PC-9 (cell line): ENCODE measurements around the gene DGKG. TPM values are rescaled to one million over a fixed set of nuclear protein-coding genes. Genes with fewer than 3 reads are reported as not detected.

Experiments used
- BruUV-seq: library from RNA; stranded (reverse); fragments of 400-500 nt; replicated peaks from 2 replicates; lab custom pipeline; 2021; lab: Mats Ljungman, UMichigan
- CTCF ChIA-PET: fragments of 300-600 bp; sonication (Branson Sonifier 250); formaldehyde crosslinking; loops from one replicate; lab custom pipeline; 2022; ENCODE audit warnings: antibody characterized with exemption; lab: Charles Lee
- POLR2A ChIA-PET: fragments of 300-600 bp; sonication (Branson Sonifier 250); formaldehyde crosslinking; loops from one replicate; lab custom pipeline; 2022; ENCODE audit warnings: antibody characterized with exemption; ENCODE audit not compliant: unreplicated experiment; lab: Charles Lee
- DNase-seq, 2 experiments: peaks; one replicate each; pipeline versions ENCODE4 v3.0.0 to v3.0.0-alpha.2; 2015 to 2022; ENCODE audit warnings: mixed read lengths in 1 of 2
- H2AFZ ChIP-seq: fragments of 200-600 bp; sonication (generic); 2 replicates; pipeline ENCODE4 v1.8.1; 2017; ENCODE audit warnings: antibody characterized with exemption
- H3F3A ChIP-seq: fragments of 200-600 bp; sonication (generic); 2 replicates; pipeline ENCODE4 v1.8.1; 2017; ENCODE audit warnings: antibody characterized with exemption, mild to moderate bottlenecking, low read depth; ENCODE audit not compliant: insufficient read depth
- H3K27ac ChIP-seq: fragments of 200-600 bp; sonication (generic); 2 replicates; pipeline ENCODE4 v1.6.1; 2016; ENCODE audit warnings: mixed run types
- H3K27me3 ChIP-seq: fragments of 200-600 bp; sonication (generic); 2 replicates; pipeline ENCODE4 v1.6.1; 2016; ENCODE audit warnings: low read depth, mixed run types; ENCODE audit not compliant: insufficient read depth
- H3K36me3 ChIP-seq: fragments of 200-600 bp; sonication (generic); 2 replicates; pipeline ENCODE4 v1.6.1; 2016; ENCODE audit warnings: low read depth, mixed run types
- H3K4me1 ChIP-seq: fragments of 200-600 bp; sonication (generic); replicated peaks from 2 replicates; pipeline ENCODE4 v1.6.1; 2016; ENCODE audit warnings: mixed run types; ENCODE audit not compliant: insufficient read depth
- H3K4me2 ChIP-seq: fragments of 200-600 bp; sonication (generic); 2 replicates; pipeline ENCODE4 v1.6.1; 2017; ENCODE audit warnings: mixed run types
- H3K4me3 ChIP-seq: fragments of 200-600 bp; sonication (generic); 2 replicates; pipeline ENCODE4 v1.6.1; 2016; ENCODE audit warnings: mixed run types
- H3K79me2 ChIP-seq: fragments of 200-600 bp; sonication (generic); 2 replicates; pipeline ENCODE4 v1.6.1; 2017; ENCODE audit warnings: low read depth, mixed run types
- H3K9me2 ChIP-seq: fragments of 200-600 bp; sonication (generic); 2 replicates; pipeline ENCODE4 v1.8.1; 2017; ENCODE audit warnings: mild to moderate bottlenecking; ENCODE audit not compliant: insufficient read depth
- H3K9me3 ChIP-seq: fragments of 200-600 bp; sonication (generic); 2 replicates; pipeline ENCODE4 v1.8.1; 2016; ENCODE audit warnings: low read depth; ENCODE audit not compliant: insufficient read depth
- H4K20me1 ChIP-seq: fragments of 200-600 bp; sonication (generic); 2 replicates; pipeline ENCODE4 v1.8.1; 2017; ENCODE audit not compliant: insufficient read depth
- CTCF ChIP-seq: fragments of 200-600 bp; sonication (generic); conservative IDR thresholded peaks from 2 replicates; pipeline ENCODE4 v1.6.1; 2017; ENCODE audit warnings: mixed run types, antibody characterized with exemption, mild to moderate bottlenecking, moderate library complexity
- EZH2 ChIP-seq: fragments of 200-600 bp; sonication (generic); IDR thresholded peaks from 2 replicates; pipeline ENCODE4 v1.8.0; 2017; ENCODE audit warnings: antibody characterized with exemption, low read depth
- intact Hi-C: fragments of 100-400 bp; cut with micrococcal nuclease; formaldehyde crosslinking; loops from one replicate; pipeline ENCODE4 v1.10.0; 2022; ENCODE audit not compliant: unreplicated experiment
- total RNA-seq: library from RNA; stranded (reverse); gene quantifications from 2 replicates; pipeline ENCODE4 v1.2.3, GENCODE V29; 2021

DGKG gene
- total RNA-seq, 1 experiment from 2014 or later, result 20.0 TPM

DNA sequence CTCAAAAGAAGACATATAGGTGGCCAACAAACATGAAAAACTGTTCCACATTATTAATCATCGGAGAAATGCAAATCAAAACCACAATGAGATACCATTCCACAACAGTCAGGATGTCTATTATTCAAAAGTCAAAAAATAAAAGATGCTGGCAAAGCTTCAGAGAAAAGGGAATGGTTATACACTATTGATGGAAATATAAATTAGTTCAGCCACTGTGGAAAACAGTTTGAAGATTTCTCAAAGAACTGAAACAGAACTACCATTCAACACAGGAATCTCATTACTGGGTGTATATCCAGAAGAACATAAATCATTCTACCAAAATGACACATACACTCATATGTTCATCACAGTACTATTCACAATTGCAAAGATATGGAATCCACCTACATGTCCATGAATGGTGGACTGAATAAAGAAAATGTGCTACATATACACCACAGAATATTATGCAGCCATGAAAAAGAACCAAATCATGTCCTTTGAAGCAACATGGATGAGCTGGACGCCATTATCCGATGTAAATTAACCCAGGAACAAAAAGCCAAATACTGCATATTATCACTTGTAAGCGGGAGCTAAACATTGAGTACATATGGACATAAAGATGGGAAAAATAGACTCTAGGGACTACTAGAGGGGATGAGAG is 32.7 kb upstream of the DGKG start:
- no peaks in the 10 kb centered on the region for H3K4me1 ChIP-seq
- TF ChIP-seq EZH2 (no peak), CTCF (no peak)
- DNase-seq, result no peak
- no peaks in the 10 kb centered on the region for H3K9me3 ChIP-seq
- H3K9me2 ChIP-seq, result no peaks in the 10 kb centered on the region
- no peak overlapping the region for H2AFZ ChIP-seq
- intact Hi-C loops, result no loop called here
- H3K27ac ChIP-seq, result no peak overlapping the region
- no peaks in the 10 kb centered on the region for H3K36me3 ChIP-seq
- ChIA-PET CTCF (no interaction called here), POLR2A (no interaction called here)
- no peaks in the 10 kb centered on the region for H4K20me1 ChIP-seq
- H3K27me3 ChIP-seq, result peaks cover 87% of the 10 kb centered on the region
- no peak overlapping the region for H3K4me2 ChIP-seq
- no peaks in the 10 kb centered on the region for H3F3A ChIP-seq
- BruUV-seq, result no TSS peak
- no peaks in the 10 kb centered on the region for H3K79me2 ChIP-seq
- no peak overlapping the region for H3K4me3 ChIP-seq

DNA sequence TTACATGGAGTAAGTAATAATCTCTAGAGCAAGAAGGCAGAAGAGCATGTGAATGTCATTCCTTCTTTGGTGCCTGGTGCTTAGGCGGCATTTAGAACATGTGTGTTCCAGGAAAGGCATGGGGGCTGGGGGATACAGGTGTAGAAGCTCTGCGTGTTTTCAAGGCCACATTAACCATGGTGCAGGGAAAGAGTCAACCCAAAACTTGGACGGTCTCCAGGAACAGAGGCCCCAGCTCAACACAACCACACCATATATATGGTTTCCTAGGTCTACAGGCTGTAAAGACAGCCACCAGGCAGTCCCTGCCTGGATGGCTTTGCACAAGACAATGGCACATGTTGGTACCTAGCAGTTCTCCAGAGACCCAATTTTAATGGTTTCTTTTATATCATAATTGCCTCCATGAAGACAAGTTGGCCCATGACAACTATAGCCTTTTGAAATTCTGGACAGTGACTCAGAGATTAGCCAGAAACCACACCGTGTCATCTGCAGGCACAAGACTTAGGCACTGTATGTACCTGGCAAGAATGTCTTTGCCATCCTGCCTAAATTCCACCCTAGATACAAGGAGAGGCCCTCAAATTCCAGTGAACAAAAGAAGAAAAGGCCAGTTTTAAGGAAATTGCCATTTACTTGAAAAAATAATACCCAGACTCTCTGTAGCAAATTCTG is 25.0 kb upstream of the DGKG start:
- no TSS peak for BruUV-seq
- Histone ChIP-seq H3K4me1 (no peaks in the 10 kb centered on the region), H3K36me3 (no peaks in the 10 kb centered on the region), H3K79me2 (no peaks in the 10 kb centered on the region), H3F3A (no peaks in the 10 kb centered on the region), H3K9me3 (no peaks in the 10 kb centered on the region), H3K27ac (no peak overlapping the region), H2AFZ (no peak overlapping the region), H3K9me2 (no peaks in the 10 kb centered on the region), H4K20me1 (no peaks in the 10 kb centered on the region), H3K4me2 (no peak overlapping the region), H3K4me3 (no peak overlapping the region), H3K27me3 (peaks cover 96% of the 10 kb centered on the region)
- TF ChIP-seq CTCF (no peak), EZH2 (no peak)
- intact Hi-C loops, result no loop called here
- POLR2A ChIA-PET, result interaction anchor here (0.6 kb wide), 1 partner anchor 1300 kb away, joined by 4 read pairs; no protein-coding TSS in a partner anchor
- CTCF ChIA-PET, result no interaction called here
- DNase-seq, result no peak

- Histone ChIP-seq H3K4me2 (no peak overlapping the region), H3K27me3 (peaks cover 97% of the 10 kb centered on the region), H3K9me2 (no peaks in the 10 kb centered on the region), H2AFZ (no peak overlapping the region), H3K9me3 (no peaks in the 10 kb centered on the region), H3K4me3 (no peak overlapping the region), H3F3A (no peaks in the 10 kb centered on the region), H3K36me3 (no peaks in the 10 kb centered on the region), H3K4me1 (no peaks in the 10 kb centered on the region), H3K27ac (no peak overlapping the region), H4K20me1 (no peaks in the 10 kb centered on the region), H3K79me2 (no peaks in the 10 kb centered on the region)
- no peak for TF ChIP-seq CTCF
- no peak for TF ChIP-seq EZH2
- intact Hi-C loops, result no loop called here
- no TSS peak for BruUV-seq
- DNase-seq, result no peak
- ChIA-PET CTCF (no interaction called here), POLR2A (no interaction called here)
These were observed 24.0 kb upstream of the DGKG start for GRCh38 chr3:186385856-186386602.
